BJ (cell line): Measurements from ENCODE around the gene ZNF626. TPM values are rescaled to one million over a fixed set of nuclear protein-coding genes. Genes with fewer than 3 reads are reported as not detected.
"Not testable (repeated sequence)": the region's sequence is repeated elsewhere in the genome, so short reads cannot be mapped to it uniquely, and the experiment has no call there.

Experiments
- CTCF ChIA-PET: fragments of 350-600 bp; formaldehyde crosslinking; extraction: SDS; loops from one replicate; lab custom pipeline; 2021; ENCODE audit warnings: antibody characterized with exemption, inconsistent platforms; lab: Yijun Ruan, JAX
- POLR2A ChIA-PET: fragments of 300-600 bp; sonication (Branson Sonifier 250); formaldehyde crosslinking; extraction: SDS; loops from one replicate; lab custom pipeline; 2021; ENCODE audit warnings: antibody characterized with exemption; lab: Charles Lee
- DNase-seq: peaks from one replicate; pipeline ENCODE4 v3.0.0-alpha.2; 2011; ENCODE audit warnings: low read depth
- H3K27me3 ChIP-seq: 2 replicates; pipeline ENCODE4 v1.6.0; 2011; ENCODE audit warnings: low read length; ENCODE audit not compliant: control insufficient read depth, insufficient read depth
- H3K36me3 ChIP-seq: 2 replicates; pipeline ENCODE4 v1.5.1; 2011; ENCODE audit warnings: low read length; ENCODE audit not compliant: control insufficient read depth, insufficient read depth
- H3K4me3 ChIP-seq: 2 replicates; pipeline ENCODE4 v1.5.1; 2011; ENCODE audit warnings: low read depth, mild to moderate bottlenecking, control low read depth, low read length
- polyA plus RNA-seq: library from polyadenylated mRNA; depleted of rRNA; stranded (reverse); fragments of >200 nt; gene quantifications from 2 replicates; pipeline ENCODE4 v1.2.3, GENCODE V29; 2011
- TF ChIP-seq, protein P1 (sequence below): IDR thresholded peaks from 2 replicates; pipeline ENCODE4 v1.5.1; 2011; ENCODE audit warnings: low read depth, mild to moderate bottlenecking, control low read depth, inconsistent platforms, low read length, moderate library complexity; ENCODE audit not compliant: insufficient read depth

Gene ZNF626
- polyA plus RNA-seq, 1 experiment = 1.8 TPM

DNA sequence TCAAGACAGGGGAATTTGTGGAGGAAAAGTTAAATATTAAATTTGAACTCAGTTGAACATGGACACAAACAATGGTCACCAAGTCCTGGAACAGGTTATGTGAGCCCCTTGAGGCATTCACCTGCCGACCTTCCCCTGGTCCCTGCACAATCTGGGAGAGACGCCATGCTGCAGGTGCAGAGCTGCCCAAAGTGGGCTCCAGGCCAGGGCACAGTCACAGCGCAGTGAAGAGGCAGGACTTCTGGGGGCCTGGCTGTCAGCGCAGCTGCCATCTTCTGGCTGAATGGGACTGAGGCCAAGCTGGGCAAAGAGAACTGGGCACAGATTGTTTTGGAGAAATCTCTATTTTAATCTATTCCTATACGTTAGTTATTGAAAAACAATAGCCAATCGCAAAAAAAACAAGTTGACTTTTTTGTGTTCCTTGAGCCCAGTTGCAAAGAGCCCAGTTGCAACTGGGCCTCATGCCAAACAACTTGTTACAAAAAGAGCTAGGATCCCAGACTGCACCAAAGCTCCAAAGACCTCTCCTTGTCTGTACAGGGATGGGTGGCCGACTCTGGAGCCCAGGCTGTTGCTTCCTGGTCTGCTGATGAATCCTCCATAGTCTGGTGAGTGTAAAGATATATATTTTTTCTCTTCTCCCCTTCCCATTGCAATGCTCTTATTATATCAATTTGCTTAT, 1.2 kb upstream of the ZNF626 start:
- DNase-seq = no peak
- no peaks in the 10 kb centered on the region for H3K27me3 ChIP-seq
- TF ChIP-seq, protein P1, sequence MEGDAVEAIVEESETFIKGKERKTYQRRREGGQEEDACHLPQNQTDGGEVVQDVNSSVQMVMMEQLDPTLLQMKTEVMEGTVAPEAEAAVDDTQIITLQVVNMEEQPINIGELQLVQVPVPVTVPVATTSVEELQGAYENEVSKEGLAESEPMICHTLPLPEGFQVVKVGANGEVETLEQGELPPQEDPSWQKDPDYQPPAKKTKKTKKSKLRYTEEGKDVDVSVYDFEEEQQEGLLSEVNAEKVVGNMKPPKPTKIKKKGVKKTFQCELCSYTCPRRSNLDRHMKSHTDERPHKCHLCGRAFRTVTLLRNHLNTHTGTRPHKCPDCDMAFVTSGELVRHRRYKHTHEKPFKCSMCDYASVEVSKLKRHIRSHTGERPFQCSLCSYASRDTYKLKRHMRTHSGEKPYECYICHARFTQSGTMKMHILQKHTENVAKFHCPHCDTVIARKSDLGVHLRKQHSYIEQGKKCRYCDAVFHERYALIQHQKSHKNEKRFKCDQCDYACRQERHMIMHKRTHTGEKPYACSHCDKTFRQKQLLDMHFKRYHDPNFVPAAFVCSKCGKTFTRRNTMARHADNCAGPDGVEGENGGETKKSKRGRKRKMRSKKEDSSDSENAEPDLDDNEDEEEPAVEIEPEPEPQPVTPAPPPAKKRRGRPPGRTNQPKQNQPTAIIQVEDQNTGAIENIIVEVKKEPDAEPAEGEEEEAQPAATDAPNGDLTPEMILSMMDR = no peak
- no peak overlapping the region for H3K4me3 ChIP-seq
- ChIA-PET POLR2A (no interaction called here), CTCF (no interaction called here)
- H3K36me3 ChIP-seq = peaks cover 4% of the 10 kb centered on the region; the same call in 1 of the 2 replicates

DNA sequence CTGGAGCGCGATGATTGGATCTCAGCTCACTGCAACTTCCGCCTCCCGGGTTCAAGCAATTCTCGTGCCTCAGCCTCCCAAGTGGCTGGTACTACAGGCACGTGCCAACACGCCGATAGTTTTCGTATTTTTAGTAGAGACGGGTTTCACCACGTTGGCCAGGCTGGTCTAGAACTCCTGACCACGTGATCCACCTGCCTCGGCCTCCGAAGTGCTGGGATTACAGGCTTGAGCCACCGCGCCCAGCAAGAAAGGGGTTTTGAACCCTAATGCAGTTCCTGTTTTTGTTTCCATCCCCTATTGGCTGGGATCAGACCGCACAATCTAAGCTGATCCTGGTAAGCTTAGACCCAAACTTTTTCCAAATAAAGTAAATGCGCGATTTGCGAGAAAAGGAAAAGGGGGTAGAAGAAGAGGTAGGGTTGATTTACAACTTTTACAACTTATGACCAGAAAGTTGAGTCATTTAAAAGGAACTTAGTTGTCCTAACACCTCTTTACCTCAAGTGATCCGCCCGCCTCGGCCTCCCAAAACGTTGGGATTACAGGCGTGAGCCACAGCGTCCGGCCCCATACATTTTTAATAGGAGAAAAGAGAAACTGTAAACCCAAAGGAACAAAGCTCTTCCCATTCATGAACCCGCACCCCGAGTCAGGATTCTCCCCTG, 764 bp downstream of the ZNF626 start:
- TF ChIP-seq, protein P1 = no peak
- ChIA-PET POLR2A (no interaction called here), CTCF (no interaction called here)
- Histone ChIP-seq H3K36me3 (peaks cover 6% of the 10 kb centered on the region; the same call in 1 of the 2 replicates), H3K27me3 (no peaks in the 10 kb centered on the region), H3K4me3 (peak overlapping the region; percentile 83)
- no peak for DNase-seq

DNA sequence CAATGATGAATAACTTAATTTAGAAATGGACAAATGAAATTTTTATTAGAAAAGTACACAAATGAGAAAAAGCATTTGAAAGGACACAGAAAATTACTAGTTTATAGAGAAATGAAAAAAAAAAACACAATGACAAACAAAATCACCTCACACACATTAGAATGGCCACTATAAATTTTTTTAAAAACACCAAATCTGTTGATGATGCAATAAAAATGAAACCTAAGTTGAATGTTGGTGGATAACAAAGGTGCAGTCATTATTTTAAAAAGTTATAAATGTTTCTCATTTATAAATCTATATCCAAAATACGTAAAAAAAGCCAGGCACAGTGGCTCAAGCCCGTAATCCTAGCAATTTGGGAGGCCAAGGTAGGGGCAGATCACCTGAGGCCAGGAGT, 20.8 kb downstream of the ZNF626 start:
- TF ChIP-seq, protein P1 = no peak
- ChIA-PET CTCF (no interaction called here), POLR2A (no interaction called here)
- H3K27me3 ChIP-seq = no peaks in the 10 kb centered on the region
- no peak for DNase-seq
- H3K36me3 ChIP-seq = peaks cover 8% of the 10 kb centered on the region
- no peak overlapping the region for H3K4me3 ChIP-seq

DNA sequence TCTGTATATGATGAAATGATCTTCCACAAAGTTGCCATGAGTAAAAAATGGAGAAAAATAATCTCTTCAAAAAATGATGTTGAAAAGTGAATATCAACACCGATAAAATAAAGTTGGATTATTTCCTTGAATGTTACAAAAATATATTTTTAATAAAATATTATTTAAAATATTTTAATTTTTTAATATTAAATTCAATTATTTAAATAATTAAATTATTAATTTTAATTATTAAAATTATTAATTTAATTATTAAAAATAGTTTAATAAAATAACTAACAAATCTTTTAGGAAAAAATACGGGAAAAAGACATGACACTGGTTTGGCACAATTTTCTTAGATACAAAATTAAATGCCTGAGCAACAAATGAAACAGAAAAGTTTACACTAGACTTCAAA, 21.3 kb downstream of the ZNF626 start:
- CTCF ChIA-PET = no interaction called here
- Histone ChIP-seq H3K4me3 (no peak overlapping the region), H3K36me3 (peaks cover 11% of the 10 kb centered on the region), H3K27me3 (no peaks in the 10 kb centered on the region)
- POLR2A ChIA-PET = no interaction called here
- TF ChIP-seq, protein P1 = no peak
- DNase-seq = no peak

DNA sequence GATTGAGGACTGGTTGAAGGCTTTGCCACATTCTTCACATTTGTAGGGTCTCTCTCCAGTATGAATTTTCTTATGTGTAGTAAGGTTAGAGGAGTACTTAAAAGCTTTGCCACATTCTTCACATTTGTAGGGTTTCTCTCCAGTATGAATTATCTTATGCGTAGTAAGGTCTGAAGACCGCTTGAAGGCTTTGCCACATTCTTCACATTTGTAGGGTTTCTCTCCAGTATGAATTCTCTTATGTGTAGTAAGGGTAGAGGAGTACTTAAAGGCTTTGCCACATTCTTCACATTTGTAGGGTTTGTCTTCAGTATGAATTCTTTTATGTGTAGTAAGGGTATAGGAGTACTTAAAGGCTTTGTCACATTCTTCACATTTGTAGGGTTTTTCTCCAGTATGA, 36.8 kb downstream of the ZNF626 start:
- DNase-seq, CTCF ChIA-PET, POLR2A ChIA-PET, H3K36me3 ChIP-seq, H3K4me3 ChIP-seq, H3K27me3 ChIP-seq: not testable (repeated sequence)
